Astrocyte (in vitro differentiated cells and primary cell): ENCODE results near the gene LZTS2.

Source experiments
- EZH2 ChIP-seq: IDR thresholded peaks from 2 replicates; pipeline ENCODE4 v1.6.1; 2012; ENCODE audit warnings: mild to moderate bottlenecking, low read length, inconsistent platforms; ENCODE audit not compliant: insufficient read depth
- TF ChIP-seq, protein P1 (sequence below): IDR thresholded peaks from 2 replicates; pipeline ENCODE4 v1.5.1; 2011; ENCODE audit warnings: low read depth, mild to moderate bottlenecking, inconsistent platforms, low read length, moderate library complexity; ENCODE audit not compliant: insufficient read depth

GRCh38 chr10:100979791-100980272, 19.8 kb upstream of the LZTS2 start:
- TF ChIP-seq, protein P1, sequence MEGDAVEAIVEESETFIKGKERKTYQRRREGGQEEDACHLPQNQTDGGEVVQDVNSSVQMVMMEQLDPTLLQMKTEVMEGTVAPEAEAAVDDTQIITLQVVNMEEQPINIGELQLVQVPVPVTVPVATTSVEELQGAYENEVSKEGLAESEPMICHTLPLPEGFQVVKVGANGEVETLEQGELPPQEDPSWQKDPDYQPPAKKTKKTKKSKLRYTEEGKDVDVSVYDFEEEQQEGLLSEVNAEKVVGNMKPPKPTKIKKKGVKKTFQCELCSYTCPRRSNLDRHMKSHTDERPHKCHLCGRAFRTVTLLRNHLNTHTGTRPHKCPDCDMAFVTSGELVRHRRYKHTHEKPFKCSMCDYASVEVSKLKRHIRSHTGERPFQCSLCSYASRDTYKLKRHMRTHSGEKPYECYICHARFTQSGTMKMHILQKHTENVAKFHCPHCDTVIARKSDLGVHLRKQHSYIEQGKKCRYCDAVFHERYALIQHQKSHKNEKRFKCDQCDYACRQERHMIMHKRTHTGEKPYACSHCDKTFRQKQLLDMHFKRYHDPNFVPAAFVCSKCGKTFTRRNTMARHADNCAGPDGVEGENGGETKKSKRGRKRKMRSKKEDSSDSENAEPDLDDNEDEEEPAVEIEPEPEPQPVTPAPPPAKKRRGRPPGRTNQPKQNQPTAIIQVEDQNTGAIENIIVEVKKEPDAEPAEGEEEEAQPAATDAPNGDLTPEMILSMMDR, result no peak
- no peak for TF ChIP-seq EZH2
